ENCODE measurements around the gene OOSP1. TPM values are rescaled to one million over a fixed set of nuclear protein-coding genes. Genes with fewer than 3 reads are reported as not detected.

Gene OOSP1
- total RNA-seq, 4 donors from 2014 or later = not detected

DNA sequence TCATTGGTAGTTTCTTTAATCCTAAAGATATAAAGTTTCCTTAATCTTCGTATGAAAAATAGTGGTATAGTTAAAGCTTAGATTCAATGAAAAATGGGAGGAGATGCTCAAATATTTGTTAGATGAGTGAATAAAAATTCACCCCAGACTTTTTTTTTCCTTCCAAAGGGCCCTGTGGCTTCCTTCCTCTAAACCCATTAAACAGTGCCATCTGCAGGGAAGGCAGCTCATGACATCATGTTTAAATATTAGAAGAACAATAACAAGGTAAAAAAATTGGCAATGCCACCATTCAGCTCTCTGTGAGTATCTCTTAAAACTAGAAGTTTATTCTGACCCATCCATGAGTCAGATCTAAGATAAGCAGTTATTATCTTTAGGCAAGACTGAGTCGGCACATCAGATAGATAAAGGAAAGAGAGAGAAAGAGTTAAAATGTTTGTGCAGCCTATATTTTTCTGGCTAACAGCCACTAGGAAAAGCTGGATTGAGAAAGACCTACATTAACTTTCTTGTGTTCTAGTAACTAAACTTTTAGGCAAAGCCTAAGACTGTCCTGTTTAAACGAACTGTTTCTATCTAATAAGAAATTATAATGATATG, 19.1 kb upstream of the OOSP1 start:
- H3K27me3 ChIP-seq = no peaks in the 10 kb centered on the region
- no peaks in the 10 kb centered on the region for H3K36me3 ChIP-seq
- DNase-seq = no peak
- intact Hi-C loops (cut with DNase I; ENCODE audit: low total_unique reads) = no loop called here
- TF ChIP-seq POLR2A (IDR thresholded peaks at IDR 0.05) = no peak
- peaks cover 0 to 8% of the 10 kb centered on the region in 2 donors for H3K9me3 ChIP-seq
- H3K27ac ChIP-seq = no peak overlapping the region
- no peaks in the 10 kb centered on the region for H3K4me1 ChIP-seq
- no peak overlapping the region for H3K4me3 ChIP-seq

DNA sequence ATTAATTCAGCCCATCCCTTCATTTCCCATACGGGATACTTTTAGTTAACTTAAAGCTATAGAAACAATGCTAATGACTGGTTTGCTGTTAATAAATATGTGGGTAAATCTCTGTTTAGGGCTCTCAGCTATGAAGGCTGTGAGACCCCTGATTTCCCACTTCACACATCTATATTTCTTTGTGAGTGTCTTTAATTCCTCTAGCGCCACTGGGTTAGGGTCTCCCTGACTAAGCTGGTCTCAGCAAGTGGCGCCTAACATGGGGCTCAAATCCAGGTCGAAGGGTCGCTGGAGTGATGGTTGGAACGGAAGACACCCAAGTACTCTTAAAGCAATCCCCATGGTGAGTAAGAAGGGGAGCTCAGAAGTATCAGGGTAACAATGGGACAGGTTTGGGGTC, 14.4 kb upstream of the OOSP1 start:
- Histone ChIP-seq H3K36me3 (no peaks in the 10 kb centered on the region), H3K4me3 (no peak overlapping the region), H3K9me3 (peaks cover 0 to 12% of the 10 kb centered on the region in 2 donors), H3K27me3 (no peaks in the 10 kb centered on the region), H3K4me1 (no peaks in the 10 kb centered on the region), H3K27ac (no peak overlapping the region)
- TF ChIP-seq POLR2A (IDR thresholded peaks at IDR 0.05) = no peak
- TF ChIP-seq, protein P1, sequence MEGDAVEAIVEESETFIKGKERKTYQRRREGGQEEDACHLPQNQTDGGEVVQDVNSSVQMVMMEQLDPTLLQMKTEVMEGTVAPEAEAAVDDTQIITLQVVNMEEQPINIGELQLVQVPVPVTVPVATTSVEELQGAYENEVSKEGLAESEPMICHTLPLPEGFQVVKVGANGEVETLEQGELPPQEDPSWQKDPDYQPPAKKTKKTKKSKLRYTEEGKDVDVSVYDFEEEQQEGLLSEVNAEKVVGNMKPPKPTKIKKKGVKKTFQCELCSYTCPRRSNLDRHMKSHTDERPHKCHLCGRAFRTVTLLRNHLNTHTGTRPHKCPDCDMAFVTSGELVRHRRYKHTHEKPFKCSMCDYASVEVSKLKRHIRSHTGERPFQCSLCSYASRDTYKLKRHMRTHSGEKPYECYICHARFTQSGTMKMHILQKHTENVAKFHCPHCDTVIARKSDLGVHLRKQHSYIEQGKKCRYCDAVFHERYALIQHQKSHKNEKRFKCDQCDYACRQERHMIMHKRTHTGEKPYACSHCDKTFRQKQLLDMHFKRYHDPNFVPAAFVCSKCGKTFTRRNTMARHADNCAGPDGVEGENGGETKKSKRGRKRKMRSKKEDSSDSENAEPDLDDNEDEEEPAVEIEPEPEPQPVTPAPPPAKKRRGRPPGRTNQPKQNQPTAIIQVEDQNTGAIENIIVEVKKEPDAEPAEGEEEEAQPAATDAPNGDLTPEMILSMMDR (IDR thresholded peaks at IDR 0.05) = no peak
- intact Hi-C loops (cut with DNase I; ENCODE audit: low total_unique reads) = no loop called here
- no peak for DNase-seq

DNA sequence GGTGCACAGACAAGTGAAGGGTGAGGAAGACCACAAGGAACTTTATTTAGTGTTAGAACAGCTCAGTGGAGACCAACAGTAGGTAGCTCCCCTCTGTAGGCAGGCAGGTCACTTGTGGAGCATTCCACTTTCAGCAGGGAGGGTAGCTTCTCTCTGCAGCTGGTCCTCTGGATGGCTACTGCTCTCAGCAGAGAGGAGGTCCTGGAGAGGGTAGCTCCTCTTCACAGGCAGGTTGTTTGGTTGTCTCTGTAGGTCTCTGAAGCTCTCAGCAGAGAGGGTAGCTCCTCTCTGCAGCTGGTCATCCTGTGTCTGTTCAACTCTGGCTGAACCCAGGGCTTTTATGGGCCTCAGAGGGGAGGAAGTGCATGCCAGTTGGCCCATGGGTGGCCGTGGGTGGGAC, 6.5 kb upstream of the OOSP1 start:
- Histone ChIP-seq H3K27ac (no peak overlapping the region), H3K4me1 (no peaks in the 10 kb centered on the region), H3K27me3 (no peaks in the 10 kb centered on the region), H3K4me3 (no peak overlapping the region), H3K36me3 (no peaks in the 10 kb centered on the region), H3K9me3 (no peaks in the 10 kb centered on the region)
- intact Hi-C loops (cut with DNase I; ENCODE audit: low total_unique reads) = no loop called here
- TF ChIP-seq, protein P1 (IDR thresholded peaks at IDR 0.05) = no peak
- no peak for TF ChIP-seq POLR2A (IDR thresholded peaks at IDR 0.05)
- DNase-seq = no peak

DNA sequence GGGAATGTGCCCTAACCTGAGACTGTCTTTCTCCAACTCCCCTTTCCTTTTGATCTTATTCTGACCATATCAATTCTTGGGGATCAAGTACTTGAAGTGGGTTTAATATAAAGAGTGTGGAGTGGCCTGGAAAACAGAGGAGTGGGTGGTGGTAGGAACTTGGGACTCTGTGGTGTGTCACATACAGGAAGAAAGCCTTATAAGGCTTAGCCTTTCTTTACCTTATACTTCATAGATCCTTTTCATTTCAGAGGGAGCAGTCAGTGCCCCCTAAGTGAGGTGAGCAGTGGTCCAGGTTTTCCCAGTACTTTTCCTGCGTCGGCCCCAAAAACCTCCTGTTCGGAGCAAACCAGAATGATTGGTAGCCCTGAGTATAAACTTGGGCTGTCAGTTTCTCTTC, 486 bp downstream of the OOSP1 start:
- intact Hi-C loops (cut with DNase I; ENCODE audit: low total_unique reads) = no loop called here
- H3K27me3 ChIP-seq = no peaks in the 10 kb centered on the region

DNA sequence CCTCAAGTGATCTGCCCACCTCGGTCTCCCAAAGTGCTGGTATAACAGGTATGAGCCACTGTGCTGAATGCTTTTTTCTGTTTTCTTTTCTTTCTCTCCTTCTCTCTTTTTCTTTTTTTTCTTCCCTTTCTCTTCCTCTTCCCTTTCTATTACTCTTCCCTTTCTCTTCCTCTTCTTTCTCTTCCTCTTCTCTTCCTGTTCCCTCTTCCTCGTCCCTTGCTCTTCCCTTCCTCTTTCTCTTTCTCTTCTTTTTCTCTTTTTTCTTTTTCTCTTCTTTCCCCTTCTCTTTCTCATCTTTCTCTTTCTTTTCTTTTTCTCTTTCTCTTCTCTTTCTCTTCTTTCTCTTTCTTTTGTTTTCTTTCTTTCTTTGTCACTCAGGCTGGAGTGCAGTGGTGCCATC, 1.2 kb downstream of the OOSP1 start:
- no peaks in the 10 kb centered on the region for H3K4me1 ChIP-seq
- no peaks in the 10 kb centered on the region for H3K9me3 ChIP-seq
- no peak overlapping the region for H3K4me3 ChIP-seq
- H3K27me3 ChIP-seq = no peaks in the 10 kb centered on the region
- no peak for DNase-seq
- intact Hi-C loops (cut with DNase I; ENCODE audit: low total_unique reads) = no loop called here
- no peaks in the 10 kb centered on the region for H3K36me3 ChIP-seq
- TF ChIP-seq POLR2A (IDR thresholded peaks at IDR 0.05) = no peak
- no peak overlapping the region for H3K27ac ChIP-seq

More for the DNA sequence above, 486 bp downstream of the OOSP1 start:
- Histone ChIP-seq H3K4me3 (no peak overlapping the region), H3K36me3 (no peaks in the 10 kb centered on the region), H3K4me1 (no peaks in the 10 kb centered on the region), H3K27ac (no peak overlapping the region), H3K9me3 (no peaks in the 10 kb centered on the region)
- no peak for TF ChIP-seq POLR2A (IDR thresholded peaks at IDR 0.05)
- TF ChIP-seq, protein P1 (IDR thresholded peaks at IDR 0.05) = no peak
- DNase-seq = no peak

DNA sequence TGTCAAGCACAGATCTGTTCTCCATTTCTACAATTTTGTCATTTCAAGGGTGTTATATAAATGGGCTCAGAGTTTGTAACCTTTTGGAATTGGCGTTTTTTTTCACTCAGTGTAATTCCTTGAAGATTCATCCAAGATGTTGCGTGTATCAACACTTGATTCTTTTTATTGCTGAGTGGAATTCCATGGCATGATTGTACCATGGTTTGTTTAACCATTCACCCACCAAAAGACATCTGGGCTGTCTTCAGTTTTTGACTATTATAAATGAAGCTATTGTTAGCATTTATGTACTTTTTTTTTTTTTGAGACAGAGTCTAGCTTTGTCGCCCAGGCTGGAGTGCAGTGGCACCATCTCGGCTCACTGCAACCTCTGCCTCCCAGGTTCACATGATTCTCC, 2.9 kb downstream of the OOSP1 start:
- Histone ChIP-seq H3K36me3 (no peaks in the 10 kb centered on the region), H3K4me1 (no peaks in the 10 kb centered on the region), H3K4me3 (no peak overlapping the region), H3K9me3 (no peaks in the 10 kb centered on the region), H3K27ac (no peak overlapping the region), H3K27me3 (no peaks in the 10 kb centered on the region)
- DNase-seq = no peak
- intact Hi-C loops (cut with DNase I; ENCODE audit: low total_unique reads) = no loop called here
- TF ChIP-seq POLR2A (IDR thresholded peaks at IDR 0.05) = no peak
- TF ChIP-seq, protein P1 (IDR thresholded peaks at IDR 0.05) = no peak
